ENCODE data around the gene SEMA5A.

GRCh38 chr5:9559965-9560364, 14.1 kb upstream of the SEMA5A start:
- no peak for TF ChIP-seq CTCF (IDR thresholded peaks at IDR 0.05; ENCODE audit: insufficient read depth, low read depth, low read length)
- no peak for TF ChIP-seq EZH2 (IDR thresholded peaks at IDR 0.05; ENCODE audit: insufficient read depth, low read length)

Measured in astrocyte (in vitro differentiated cells and primary cell).